ENCODE results near the gene GAB2. TPM values are rescaled to one million over a fixed set of nuclear protein-coding genes. Genes with fewer than 3 reads are reported as not detected.
"Not testable (repeated sequence)": the region's sequence is repeated elsewhere in the genome, so short reads cannot be mapped to it uniquely, and the experiment has no call there.

Gene GAB2
- total RNA-seq, 4 donors from 2014 or later, result 26.3 to 84.8 (median 26.6) TPM

DNA sequence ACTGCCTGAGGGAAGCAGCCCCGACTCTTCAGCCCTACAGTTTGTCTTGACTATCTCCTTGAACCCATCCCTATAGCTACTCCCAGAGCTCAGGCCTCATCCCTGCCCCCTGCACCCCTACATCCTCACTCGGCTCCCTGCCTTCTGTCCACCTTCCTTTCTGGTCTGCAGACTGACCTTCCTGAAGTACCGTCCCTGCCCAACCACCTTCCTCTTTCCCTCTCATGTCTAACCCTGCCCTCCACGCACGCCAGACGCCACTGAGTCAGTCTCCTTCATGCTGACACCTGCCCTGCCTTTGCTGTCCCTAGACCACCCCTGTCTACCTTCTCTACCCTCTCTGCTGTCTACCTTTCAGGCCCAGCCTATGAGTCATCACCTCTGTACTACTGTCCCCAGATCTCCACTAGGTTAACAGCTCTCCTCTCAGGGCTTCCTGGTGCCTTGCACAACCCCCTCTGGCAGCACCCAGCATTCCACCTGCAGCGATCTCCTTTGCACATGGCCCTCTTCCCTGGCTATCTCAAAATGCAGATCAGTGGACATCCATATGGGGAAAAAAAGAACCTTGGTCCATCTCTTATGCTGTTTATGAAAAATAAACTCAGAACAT lies 238.1 kb downstream of the GAB2 start:
- Histone ChIP-seq H3K27me3 (no peaks in the 10 kb centered on the region), H3K36me3 (peaks cover 0 to 18% of the 10 kb centered on the region in 2 donors), H3K4me1 (no peaks in the 10 kb centered on the region), H3K4me3 (no peak overlapping the region), H3K9me3 (no peaks in the 10 kb centered on the region), H3K27ac (no peak overlapping the region)
- no peak for TF ChIP-seq POLR2AphosphoS5 (IDR thresholded peaks at IDR 0.05)
- TF ChIP-seq EP300 (IDR thresholded peaks at IDR 0.05), result no peak
- TF ChIP-seq, protein P1, sequence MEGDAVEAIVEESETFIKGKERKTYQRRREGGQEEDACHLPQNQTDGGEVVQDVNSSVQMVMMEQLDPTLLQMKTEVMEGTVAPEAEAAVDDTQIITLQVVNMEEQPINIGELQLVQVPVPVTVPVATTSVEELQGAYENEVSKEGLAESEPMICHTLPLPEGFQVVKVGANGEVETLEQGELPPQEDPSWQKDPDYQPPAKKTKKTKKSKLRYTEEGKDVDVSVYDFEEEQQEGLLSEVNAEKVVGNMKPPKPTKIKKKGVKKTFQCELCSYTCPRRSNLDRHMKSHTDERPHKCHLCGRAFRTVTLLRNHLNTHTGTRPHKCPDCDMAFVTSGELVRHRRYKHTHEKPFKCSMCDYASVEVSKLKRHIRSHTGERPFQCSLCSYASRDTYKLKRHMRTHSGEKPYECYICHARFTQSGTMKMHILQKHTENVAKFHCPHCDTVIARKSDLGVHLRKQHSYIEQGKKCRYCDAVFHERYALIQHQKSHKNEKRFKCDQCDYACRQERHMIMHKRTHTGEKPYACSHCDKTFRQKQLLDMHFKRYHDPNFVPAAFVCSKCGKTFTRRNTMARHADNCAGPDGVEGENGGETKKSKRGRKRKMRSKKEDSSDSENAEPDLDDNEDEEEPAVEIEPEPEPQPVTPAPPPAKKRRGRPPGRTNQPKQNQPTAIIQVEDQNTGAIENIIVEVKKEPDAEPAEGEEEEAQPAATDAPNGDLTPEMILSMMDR (IDR thresholded peaks at IDR 0.05), result no peak
- TF ChIP-seq POLR2A (IDR thresholded peaks at IDR 0.05), result no peak
- 89 to 100% methylated on average over 4 to 6 of the region's 7 CpGs for WGBS, 2 donors (ENCODE audit: low coverage in 1 of 2)
- ATAC-seq, result no peak

DNA sequence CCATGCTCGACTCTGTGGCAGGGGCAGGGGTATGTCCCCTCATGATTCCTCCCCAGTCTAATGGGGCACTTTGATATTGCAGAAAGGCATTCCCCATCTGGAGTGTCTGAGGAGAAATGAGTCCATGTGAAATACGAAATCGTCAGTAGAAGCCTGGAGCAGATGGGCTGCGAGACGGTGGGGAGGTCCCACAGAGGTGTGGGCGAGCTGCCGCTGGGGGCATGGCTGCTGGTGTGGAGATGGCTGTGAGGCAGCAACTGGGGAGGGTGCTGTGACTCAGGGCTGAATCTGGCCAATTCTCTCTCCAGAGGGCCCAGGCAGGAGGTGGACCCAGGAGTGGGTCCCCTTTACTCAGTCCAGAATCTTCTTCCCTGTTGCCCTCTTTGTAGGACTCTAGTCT lies 240.4 kb downstream of the GAB2 start:
- no peaks in the 10 kb centered on the region for H3K27me3 ChIP-seq
- 98 to 100% methylated on average over 3 to 6 of the region's 7 CpGs for WGBS, 2 donors (ENCODE audit: low coverage in 1 of 2)
- TF ChIP-seq POLR2A (IDR thresholded peaks at IDR 0.05) (no peak), POLR2AphosphoS5 (IDR thresholded peaks at IDR 0.05) (no peak), EP300 (IDR thresholded peaks at IDR 0.05) (no peak)
- TF ChIP-seq, protein P1 (IDR thresholded peaks at IDR 0.05), result no peak
- H3K9me3 ChIP-seq, result no peaks in the 10 kb centered on the region
- no peak overlapping the region for H3K4me3 ChIP-seq
- no peak overlapping the region for H3K27ac ChIP-seq
- peaks cover 0 to 42% of the 10 kb centered on the region in 2 donors for H3K36me3 ChIP-seq
- H3K4me1 ChIP-seq, result no peaks in the 10 kb centered on the region
- no peak for ATAC-seq

DNA sequence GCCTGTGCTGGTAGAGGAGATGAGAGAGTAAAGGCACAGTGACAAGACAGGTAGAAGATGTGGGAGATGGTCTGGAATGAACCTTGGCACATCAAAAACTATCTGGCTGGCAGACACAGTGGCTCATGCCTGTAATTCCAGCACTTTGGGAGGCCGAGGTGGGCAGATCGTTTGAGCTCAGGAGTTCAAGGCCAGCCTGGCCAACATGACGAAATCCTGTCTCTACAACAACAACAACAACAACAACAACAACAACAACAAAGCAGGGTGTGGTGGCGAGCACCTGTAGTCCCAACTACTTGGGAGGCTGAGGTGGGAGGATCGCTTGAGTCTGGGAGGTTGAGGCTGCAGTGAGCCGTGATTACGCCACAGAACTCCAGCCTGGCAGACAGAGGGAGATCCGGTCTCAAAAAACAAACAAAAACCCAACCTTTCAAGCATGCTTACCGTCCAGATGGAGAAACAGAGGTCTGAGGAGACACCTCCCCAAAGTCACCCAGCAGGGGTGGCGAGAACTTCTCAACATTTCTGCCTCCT lies 240.9 kb downstream of the GAB2 start:
- no peak overlapping the region for H3K27ac ChIP-seq
- no peaks in the 10 kb centered on the region for H3K27me3 ChIP-seq
- peaks cover 0 to 47% of the 10 kb centered on the region in 2 donors for H3K36me3 ChIP-seq
- H3K4me1 ChIP-seq, result no peaks in the 10 kb centered on the region
- H3K9me3 ChIP-seq, result no peaks in the 10 kb centered on the region
- no peak for ATAC-seq
- H3K4me3 ChIP-seq, result no peak overlapping the region
- no peak for TF ChIP-seq POLR2A (IDR thresholded peaks at IDR 0.05)
- TF ChIP-seq, protein P1 (IDR thresholded peaks at IDR 0.05), result no peak
- TF ChIP-seq POLR2AphosphoS5 (IDR thresholded peaks at IDR 0.05), result no peak
- TF ChIP-seq EP300 (IDR thresholded peaks at IDR 0.05), result no peak
- WGBS, 2 donors (ENCODE audit: low coverage in 1 of 2), result 92 to 94% methylated on average over 3 to 8 of the region's 10 CpGs

DNA sequence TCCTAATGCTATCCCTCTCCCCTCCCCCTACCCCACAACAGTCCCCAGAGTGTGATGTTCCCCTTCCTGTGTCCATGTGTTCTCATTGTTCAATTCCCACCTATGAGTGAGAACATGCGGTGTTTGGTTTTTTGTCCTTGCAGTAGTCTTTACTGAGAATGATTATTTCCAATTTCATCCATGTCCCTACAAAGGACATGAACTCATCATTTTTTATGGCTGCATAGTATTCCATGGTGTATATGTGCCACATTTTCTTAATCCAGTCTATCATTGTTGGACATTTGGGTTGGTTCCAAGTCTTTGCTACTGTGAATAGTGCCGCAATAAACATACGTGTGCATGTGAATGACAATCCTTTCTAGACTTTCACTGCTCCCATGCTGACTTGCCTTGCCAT lies 241.8 kb downstream of the GAB2 start:
- H3K4me3 ChIP-seq, H3K27ac ChIP-seq, H3K4me1 ChIP-seq, H3K9me3 ChIP-seq, H3K27me3 ChIP-seq, ATAC-seq: not testable (repeated sequence)
- peaks cover 0 to 49% of the 10 kb centered on the region in 2 donors for H3K36me3 ChIP-seq
- WGBS, 2 donors (ENCODE audit: low coverage in 1 of 2), result 86 to 90% methylated on average over 1 to 2 of the region's 3 CpGs

DNA sequence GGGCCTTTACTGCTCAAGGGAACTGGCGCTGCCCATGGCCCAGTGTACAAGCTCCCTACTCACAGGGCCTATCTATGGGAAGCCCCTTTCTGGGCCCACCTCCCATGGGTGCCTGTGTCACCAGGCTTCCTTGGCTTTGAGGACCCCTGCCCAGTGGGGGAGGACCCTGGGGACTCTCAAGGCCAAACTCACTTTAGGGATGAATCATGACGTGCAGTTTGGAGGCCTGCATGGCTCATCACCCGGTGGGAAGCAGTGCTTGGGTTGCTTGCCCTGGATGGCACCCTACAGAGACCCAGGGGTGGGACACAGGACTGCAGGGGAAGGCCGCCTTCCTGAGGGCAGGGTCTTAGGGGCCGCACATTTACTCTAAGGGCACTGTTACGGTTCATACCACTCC lies 245.7 kb downstream of the GAB2 start:
- TF ChIP-seq, protein P1 (IDR thresholded peaks at IDR 0.05), result no peak
- TF ChIP-seq POLR2A (IDR thresholded peaks at IDR 0.05) (no peak), POLR2AphosphoS5 (IDR thresholded peaks at IDR 0.05) (no peak), EP300 (IDR thresholded peaks at IDR 0.05) (no peak)
- no peak for ATAC-seq
- peaks cover 0 to 39% of the 10 kb centered on the region in 2 donors for H3K36me3 ChIP-seq
- no CpG with 5 or more reads among the region's 6 CpGs for WGBS, 2 donors (ENCODE audit: low coverage in 1 of 2)
- no peak overlapping the region for H3K4me3 ChIP-seq
- no peaks in the 10 kb centered on the region for H3K9me3 ChIP-seq
- peaks cover 0 to 34% (median 8%) of the 10 kb centered on the region in 3 donors for H3K4me1 ChIP-seq
- H3K27me3 ChIP-seq, result no peaks in the 10 kb centered on the region
- no peak overlapping the region for H3K27ac ChIP-seq
